ENCODE measurements around the gene SEC16B. TPM values are rescaled to one million over a fixed set of nuclear protein-coding genes. Genes with fewer than 3 reads are reported as not detected.

The SEC16B gene
- total RNA-seq, 2 experiments from 2014 or later = not detected

DNA sequence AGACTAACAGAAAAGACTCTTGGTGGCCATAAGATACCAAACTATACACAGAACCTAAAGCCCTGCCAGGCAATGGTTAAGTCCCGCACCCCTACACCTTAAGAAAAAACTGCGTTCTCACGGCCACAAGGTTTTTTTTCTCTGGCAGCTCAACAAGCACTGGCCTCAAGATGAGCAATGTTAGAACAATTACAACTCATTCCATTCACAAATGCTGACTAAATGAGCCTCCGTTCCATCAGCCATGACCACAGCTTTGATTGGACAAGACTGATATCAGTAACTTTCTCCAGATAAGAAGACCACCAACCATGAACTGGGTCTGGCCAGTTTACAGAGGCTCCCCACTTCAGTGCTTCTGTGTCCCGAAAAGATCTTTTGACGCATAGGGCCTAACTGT lies 31.9 kb downstream of the SEC16B start:
- no peak overlapping the region for H3K27ac Mint-ChIP-seq
- Histone ChIP-seq H3K27ac (ENCODE audit: low read depth in 1 of 2, low read length in 2 of 2) (no peak overlapping the region), H3K4me1 (ENCODE audit: insufficient read depth, low read length) (no peaks in the 10 kb centered on the region), H3K9me3 (ENCODE audit: control insufficient read depth in 1 of 2, insufficient read depth in 1 of 2, low read length in 2 of 2) (peaks cover 0 to 11% of the 10 kb centered on the region in 2 experiments), H3K36me3 (ENCODE audit: insufficient read depth, low read length) (no peaks in the 10 kb centered on the region), H3K4me3 (ENCODE audit: low read length) (no peak overlapping the region), H3K27me3 (ENCODE audit: control insufficient read depth in 1 of 2, insufficient read depth in 2 of 2, low read length in 2 of 2) (no peaks in the 10 kb centered on the region)
- ATAC-seq (ENCODE audit: poor library complexity) (no peak), DNase-seq (no peak)
- H3K4me1 Mint-ChIP-seq (ENCODE audit: low read depth) = no peaks in the 10 kb centered on the region
- ChIA-PET POLR2A (no interaction called here), CTCF (no interaction called here)
- no peak for TF ChIP-seq CTCF (IDR thresholded peaks at IDR 0.05)
- no peaks in the 10 kb centered on the region for H3K9me3 Mint-ChIP-seq
- H3K36me3 Mint-ChIP-seq (ENCODE audit: low read depth) = no peaks in the 10 kb centered on the region
- intact Hi-C loops (cut with DNase I, micrococcal nuclease) = no loop called here
- H3K4me3 Mint-ChIP-seq = no peak overlapping the region
- H3K27me3 Mint-ChIP-seq = no peaks in the 10 kb centered on the region

- no peaks in the 10 kb centered on the region for H3K4me1 Mint-ChIP-seq (ENCODE audit: low read depth)
- no peak for ATAC-seq (ENCODE audit: poor library complexity)
- Histone ChIP-seq H3K9me3 (ENCODE audit: control insufficient read depth in 1 of 2, insufficient read depth in 1 of 2, low read length in 2 of 2) (peaks cover 0 to 16% of the 10 kb centered on the region in 2 experiments), H3K36me3 (ENCODE audit: insufficient read depth, low read length) (no peaks in the 10 kb centered on the region), H3K27me3 (ENCODE audit: control insufficient read depth in 1 of 2, insufficient read depth in 2 of 2, low read length in 2 of 2) (no peaks in the 10 kb centered on the region), H3K4me3 (ENCODE audit: low read length) (no peak overlapping the region), H3K27ac (ENCODE audit: low read depth in 1 of 2, low read length in 2 of 2) (no peak overlapping the region), H3K4me1 (ENCODE audit: insufficient read depth, low read length) (no peaks in the 10 kb centered on the region)
- no peaks in the 10 kb centered on the region for H3K9me3 Mint-ChIP-seq
- H3K36me3 Mint-ChIP-seq (ENCODE audit: low read depth) = no peaks in the 10 kb centered on the region
- no peak for TF ChIP-seq CTCF (IDR thresholded peaks at IDR 0.05)
- ChIA-PET CTCF (no interaction called here), POLR2A (no interaction called here)
- intact Hi-C loops (cut with DNase I, micrococcal nuclease) = no loop called here
- no peak overlapping the region for H3K4me3 Mint-ChIP-seq
- no peak for DNase-seq
- no peaks in the 10 kb centered on the region for H3K27me3 Mint-ChIP-seq
- H3K27ac Mint-ChIP-seq = no peak overlapping the region
Observed at GRCh38 chr1:177937174-177937770, 32.6 kb downstream of the SEC16B start.

- Mint-ChIP-seq H3K36me3 (ENCODE audit: low read depth) (no peaks in the 10 kb centered on the region), H3K27me3 (no peaks in the 10 kb centered on the region), H3K9me3 (no peaks in the 10 kb centered on the region), H3K4me1 (ENCODE audit: low read depth) (no peaks in the 10 kb centered on the region), H3K4me3 (no peak overlapping the region), H3K27ac (no peak overlapping the region)
- H3K9me3 ChIP-seq (ENCODE audit: control insufficient read depth in 1 of 2, insufficient read depth in 1 of 2, low read length in 2 of 2) = peaks cover 0 to 17% of the 10 kb centered on the region in 2 experiments
- ATAC-seq (ENCODE audit: poor library complexity) (no peak), DNase-seq (no peak)
- ChIA-PET CTCF (no interaction called here), POLR2A (no interaction called here)
- no peak for TF ChIP-seq CTCF (IDR thresholded peaks at IDR 0.05)
- intact Hi-C loops (cut with DNase I, micrococcal nuclease) = no loop called here
- no peaks in the 10 kb centered on the region for H3K4me1 ChIP-seq (ENCODE audit: insufficient read depth, low read length)
- H3K27ac ChIP-seq (ENCODE audit: low read depth in 1 of 2, low read length in 2 of 2) = no peak overlapping the region
- H3K36me3 ChIP-seq (ENCODE audit: insufficient read depth, low read length) = no peaks in the 10 kb centered on the region
- no peaks in the 10 kb centered on the region for H3K27me3 ChIP-seq (ENCODE audit: control insufficient read depth in 1 of 2, insufficient read depth in 2 of 2, low read length in 2 of 2)
- no peak overlapping the region for H3K4me3 ChIP-seq (ENCODE audit: low read length)
Observed at GRCh38 chr1:177935638-177936415, 34.0 kb downstream of the SEC16B start.
